Measurements from ENCODE around the gene LAMP1. TPM values are rescaled to one million over a fixed set of nuclear protein-coding genes. Genes with fewer than 3 reads are reported as not detected.

The LAMP1 gene
- total and polyA plus RNA-seq, 4 donors: 97.4 to 210 (median 167) TPM

DNA sequence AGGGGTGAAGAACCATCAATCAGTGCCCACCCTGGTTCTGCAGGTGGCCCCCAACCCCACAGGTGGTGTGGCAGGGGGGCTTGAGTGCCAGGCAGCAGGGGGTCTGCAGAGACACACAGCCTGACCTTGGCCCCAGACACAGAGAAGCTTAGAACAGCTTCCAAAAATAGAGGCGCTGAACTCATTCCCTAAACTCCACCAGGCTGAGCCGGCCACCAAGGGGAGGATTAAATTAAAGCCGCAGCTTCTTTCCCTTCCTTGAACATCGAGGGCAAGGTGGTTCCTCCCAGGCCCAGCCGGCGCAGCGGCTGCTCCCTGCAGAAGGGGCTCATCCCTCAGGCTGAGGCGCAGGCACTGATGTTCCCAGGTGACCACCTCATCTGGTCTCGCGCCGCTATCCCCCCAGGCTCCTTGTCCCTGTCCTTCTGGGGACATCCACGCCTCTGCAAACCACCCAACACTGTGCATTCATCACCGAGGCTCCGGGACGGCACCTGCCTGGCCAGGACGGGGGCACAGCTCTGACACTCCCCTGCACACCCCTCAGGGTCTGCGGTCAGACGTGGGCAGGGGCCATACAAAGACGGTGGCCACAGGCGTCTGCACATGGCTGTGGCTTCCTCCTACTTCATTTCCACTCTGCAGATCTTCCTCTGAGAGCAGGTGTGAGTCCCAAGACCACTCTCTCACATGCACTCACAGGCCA lies 30.9 kb downstream of the LAMP1 start:
- no peak overlapping the region for H3K27ac ChIP-seq (ENCODE audit: low read depth in 1 of 2, low read length in 2 of 2)
- intact Hi-C loops (cut with DNase I): no loop called here
- H3K9me3 ChIP-seq (ENCODE audit: control insufficient read depth, low read length): no peaks in the 10 kb centered on the region
- 73 to 74% methylated on average over 19 to 20 of the region's 20 CpGs for WGBS, 2 donors
- H3K4me1 ChIP-seq (ENCODE audit: control insufficient read depth in 1 of 2, insufficient read depth in 2 of 2, low read length in 2 of 2): no peaks in the 10 kb centered on the region
- DNase-seq: peak in 1 of 2 donors; percentile 36
- H3K27me3 ChIP-seq (ENCODE audit: control insufficient read depth in 1 of 2, insufficient read depth in 2 of 2, low read length in 1 of 2): no peaks in the 10 kb centered on the region
- ATAC-seq (ENCODE audit: low FRiP score): no peak
- H3K4me3 ChIP-seq (ENCODE audit: low read length in 2 of 2): no peak overlapping the region
- H3K36me3 ChIP-seq (ENCODE audit: control insufficient read depth in 1 of 2, insufficient read depth in 2 of 2, low read length in 1 of 2): no peaks in the 10 kb centered on the region

DNA sequence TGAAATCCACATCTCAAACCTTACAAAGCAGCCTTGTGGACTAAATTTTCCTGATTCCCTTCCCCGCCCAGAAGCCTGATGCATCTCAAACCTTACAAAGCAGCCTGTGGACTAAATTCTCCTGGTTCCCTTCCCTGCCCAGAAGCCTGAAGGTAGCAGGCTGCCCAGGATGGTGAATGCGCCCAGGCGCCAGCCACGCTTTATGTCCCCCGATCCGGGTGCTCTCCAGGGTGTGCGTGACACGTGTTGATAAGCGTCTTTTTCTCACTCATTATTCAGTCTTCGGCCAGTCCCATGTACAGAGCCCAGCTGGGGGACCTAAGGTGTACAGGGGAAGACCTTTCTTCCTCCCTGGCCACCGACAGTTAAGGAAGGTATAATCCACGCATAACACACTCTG lies 31.8 kb downstream of the LAMP1 start:
- DNase-seq (peak in 1 of 2 donors; percentile 17), ATAC-seq (ENCODE audit: low FRiP score) (no peak)
- no peaks in the 10 kb centered on the region for H3K36me3 ChIP-seq (ENCODE audit: control insufficient read depth in 1 of 2, insufficient read depth in 2 of 2, low read length in 1 of 2)
- H3K4me1 ChIP-seq (ENCODE audit: control insufficient read depth in 1 of 2, insufficient read depth in 2 of 2, low read length in 2 of 2): no peaks in the 10 kb centered on the region
- 89% methylated on average over 12 of the region's 12 CpGs for WGBS, 2 donors
- no peak overlapping the region for H3K4me3 ChIP-seq (ENCODE audit: low read length in 2 of 2)
- no peak overlapping the region for H3K27ac ChIP-seq (ENCODE audit: low read depth in 1 of 2, low read length in 2 of 2)
- no peaks in the 10 kb centered on the region for H3K27me3 ChIP-seq (ENCODE audit: control insufficient read depth in 1 of 2, insufficient read depth in 2 of 2, low read length in 1 of 2)
- intact Hi-C loops (cut with DNase I): no loop called here
- H3K9me3 ChIP-seq (ENCODE audit: control insufficient read depth, low read length): no peaks in the 10 kb centered on the region

DNA sequence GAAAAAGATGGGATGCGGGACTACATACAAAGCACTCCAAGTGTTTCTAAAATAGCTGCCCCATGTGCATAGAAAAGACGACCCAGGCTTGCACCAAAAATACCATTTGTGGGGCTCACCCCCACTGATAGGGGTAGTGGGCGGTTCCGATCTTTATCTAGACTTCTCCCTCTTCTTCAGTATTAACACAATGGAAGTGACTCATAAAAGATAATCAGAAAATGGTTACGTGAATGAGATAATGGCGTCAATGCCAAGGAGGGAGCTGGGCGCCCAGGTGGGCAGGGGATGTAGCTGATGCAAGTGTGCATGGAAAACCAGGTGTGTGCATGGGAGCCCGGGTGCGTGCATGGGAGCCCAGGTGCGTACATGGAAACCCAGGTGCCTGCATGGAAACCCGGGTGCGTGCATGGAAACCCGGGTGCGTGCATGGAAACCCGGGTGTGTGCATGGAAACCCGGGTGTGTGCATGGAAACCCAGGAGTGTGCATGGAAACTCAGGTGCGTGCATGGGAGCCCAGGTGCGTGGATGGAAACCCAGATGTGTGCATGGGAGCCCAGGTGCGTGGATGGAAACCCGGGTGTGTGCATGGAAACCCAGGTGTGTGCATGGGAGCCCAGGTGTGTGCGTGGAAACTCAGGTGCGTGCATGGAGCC lies 32.7 kb downstream of the LAMP1 start:
- no peak overlapping the region for H3K4me3 ChIP-seq (ENCODE audit: low read length in 2 of 2)
- H3K36me3 ChIP-seq (ENCODE audit: control insufficient read depth in 1 of 2, insufficient read depth in 2 of 2, low read length in 1 of 2): no peaks in the 10 kb centered on the region
- H3K4me1 ChIP-seq (ENCODE audit: control insufficient read depth in 1 of 2, insufficient read depth in 2 of 2, low read length in 2 of 2): no peaks in the 10 kb centered on the region
- no peaks in the 10 kb centered on the region for H3K27me3 ChIP-seq (ENCODE audit: control insufficient read depth in 1 of 2, insufficient read depth in 2 of 2, low read length in 1 of 2)
- DNase-seq (peak in 1 of 2 donors; percentile 5), ATAC-seq (ENCODE audit: low FRiP score) (no peak)
- no peaks in the 10 kb centered on the region for H3K9me3 ChIP-seq (ENCODE audit: control insufficient read depth, low read length)
- H3K27ac ChIP-seq (ENCODE audit: low read depth in 1 of 2, low read length in 2 of 2): no peak overlapping the region
- WGBS, 2 donors: 87 to 89% methylated on average over 22 of the region's 22 CpGs
- intact Hi-C loops (cut with DNase I): no loop called here

DNA sequence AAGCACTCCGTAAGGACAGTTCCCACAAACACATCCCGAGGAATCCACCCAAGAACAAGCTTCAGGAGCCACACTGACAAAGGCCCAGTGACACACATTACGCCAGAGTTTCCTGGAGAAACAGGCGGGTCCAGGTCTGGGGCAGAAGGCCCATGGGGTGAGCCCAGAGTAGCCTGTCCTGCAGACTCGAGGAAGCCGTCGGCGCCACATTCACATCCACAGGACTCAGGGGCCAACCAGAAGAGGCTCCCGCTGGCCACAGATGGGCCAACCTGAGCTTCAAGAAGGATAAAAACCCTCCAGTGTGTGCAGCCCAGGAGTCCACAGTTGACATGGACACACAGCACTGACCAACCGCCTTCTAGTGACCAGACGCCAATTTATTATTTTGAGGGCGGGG lies 35.6 kb downstream of the LAMP1 start:
- Histone ChIP-seq H3K27me3 (ENCODE audit: control insufficient read depth in 1 of 2, insufficient read depth in 2 of 2, low read length in 1 of 2) (no peaks in the 10 kb centered on the region), H3K4me3 (ENCODE audit: low read length in 2 of 2) (no peak overlapping the region), H3K9me3 (ENCODE audit: control insufficient read depth, low read length) (no peaks in the 10 kb centered on the region), H3K4me1 (ENCODE audit: control insufficient read depth in 1 of 2, insufficient read depth in 2 of 2, low read length in 2 of 2) (no peaks in the 10 kb centered on the region), H3K27ac (ENCODE audit: low read depth in 1 of 2, low read length in 2 of 2) (no peak overlapping the region), H3K36me3 (ENCODE audit: control insufficient read depth in 1 of 2, insufficient read depth in 2 of 2, low read length in 1 of 2) (no peaks in the 10 kb centered on the region)
- ATAC-seq (ENCODE audit: low FRiP score) (no peak), DNase-seq (peak in 1 of 2 donors; percentile 6)
- WGBS, 2 donors: 91 to 93% methylated on average over 12 of the region's 12 CpGs
- intact Hi-C loops (cut with DNase I): no loop called here

DNA sequence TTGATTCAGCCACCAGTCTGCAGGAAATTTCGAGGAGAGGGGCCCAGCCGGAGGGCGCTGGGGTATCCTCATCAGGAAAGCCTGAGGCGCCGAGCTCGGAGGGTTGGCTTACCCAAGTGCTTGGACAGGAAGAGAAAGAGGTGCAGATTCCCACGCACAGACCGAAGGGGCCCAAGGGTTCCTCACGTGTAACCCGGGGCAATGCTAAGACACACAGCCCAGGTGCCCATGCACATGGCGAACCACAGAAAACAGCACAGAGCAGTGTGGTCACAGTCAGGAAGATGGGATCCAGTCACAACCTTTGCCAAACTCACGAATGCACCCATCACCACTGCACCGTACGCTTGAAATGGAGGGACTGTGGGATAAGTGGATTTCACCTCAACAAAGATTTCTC lies 36.0 kb downstream of the LAMP1 start:
- intact Hi-C loops (cut with DNase I): no loop called here
- no peak for ATAC-seq (ENCODE audit: low FRiP score)
- H3K27me3 ChIP-seq (ENCODE audit: control insufficient read depth in 1 of 2, insufficient read depth in 2 of 2, low read length in 1 of 2): no peaks in the 10 kb centered on the region
- H3K27ac ChIP-seq (ENCODE audit: low read depth in 1 of 2, low read length in 2 of 2): no peak overlapping the region
- no peaks in the 10 kb centered on the region for H3K4me1 ChIP-seq (ENCODE audit: control insufficient read depth in 1 of 2, insufficient read depth in 2 of 2, low read length in 2 of 2)
- H3K9me3 ChIP-seq (ENCODE audit: control insufficient read depth, low read length): no peaks in the 10 kb centered on the region
- H3K4me3 ChIP-seq (ENCODE audit: low read length in 2 of 2): no peak overlapping the region
- 93 to 95% methylated on average over 14 of the region's 14 CpGs for WGBS, 2 donors
- peak; percentile 35 to 68 for DNase-seq
- no peaks in the 10 kb centered on the region for H3K36me3 ChIP-seq (ENCODE audit: control insufficient read depth in 1 of 2, insufficient read depth in 2 of 2, low read length in 1 of 2)

DNA sequence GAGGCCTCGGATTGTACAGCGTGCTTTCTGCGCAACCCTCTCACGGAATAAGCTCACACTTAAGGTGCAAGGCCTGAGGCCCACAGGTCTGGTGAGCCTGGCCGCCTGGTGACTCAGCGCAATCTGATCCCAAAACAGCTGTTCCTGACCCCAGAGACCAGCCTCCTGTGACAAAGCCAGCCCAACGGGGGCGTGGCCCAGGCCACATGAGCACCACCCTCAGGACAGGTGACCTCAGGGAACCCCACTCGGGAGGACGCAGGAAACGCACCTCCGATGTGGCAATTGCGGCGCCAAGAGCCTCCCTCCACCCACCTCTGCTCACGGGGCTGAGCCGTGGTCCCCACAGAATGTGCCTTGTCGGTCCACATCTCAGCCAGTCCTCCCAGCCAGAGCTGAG lies 40.5 kb downstream of the LAMP1 start:
- WGBS, 2 donors: 77 to 78% methylated on average over 17 of the region's 17 CpGs

DNA sequence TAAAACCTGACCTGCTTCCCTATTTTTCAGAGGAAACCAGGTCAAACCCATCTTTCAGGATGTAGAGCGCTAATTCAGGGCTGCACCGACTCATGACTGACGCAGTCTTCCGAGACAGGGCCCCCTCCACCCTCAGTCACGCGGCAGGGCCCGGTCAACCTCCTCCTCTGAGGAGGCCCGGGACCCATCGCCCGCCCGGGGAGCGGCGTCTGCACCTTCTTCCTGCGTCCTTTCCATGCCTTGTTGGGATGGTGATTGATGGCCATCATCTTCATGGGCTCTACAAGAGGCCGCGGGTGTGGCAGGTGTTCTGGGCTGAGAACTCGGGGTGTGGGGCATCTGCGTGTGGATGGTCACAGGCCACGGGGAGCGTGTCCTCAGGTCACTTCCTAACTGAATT lies 40.9 kb downstream of the LAMP1 start:
- Histone ChIP-seq H3K4me3 (ENCODE audit: low read length in 2 of 2) (no peak overlapping the region), H3K27me3 (ENCODE audit: control insufficient read depth in 1 of 2, insufficient read depth in 2 of 2, low read length in 1 of 2) (no peaks in the 10 kb centered on the region), H3K9me3 (ENCODE audit: control insufficient read depth, low read length) (no peaks in the 10 kb centered on the region), H3K4me1 (ENCODE audit: control insufficient read depth in 1 of 2, insufficient read depth in 2 of 2, low read length in 2 of 2) (no peaks in the 10 kb centered on the region), H3K36me3 (ENCODE audit: control insufficient read depth in 1 of 2, insufficient read depth in 2 of 2, low read length in 1 of 2) (no peaks in the 10 kb centered on the region), H3K27ac (ENCODE audit: low read depth in 1 of 2, low read length in 2 of 2) (no peak overlapping the region)
- DNase-seq (peak in 1 of 2 donors; percentile 69), ATAC-seq (ENCODE audit: low FRiP score) (no peak)
- intact Hi-C loops (cut with DNase I): no loop called here
- WGBS, 2 donors: 95 to 97% methylated on average over 20 of the region's 20 CpGs

More for the DNA sequence above, 40.5 kb downstream of the LAMP1 start:
- H3K27ac ChIP-seq (ENCODE audit: low read depth in 1 of 2, low read length in 2 of 2): no peak overlapping the region
- H3K36me3 ChIP-seq (ENCODE audit: control insufficient read depth in 1 of 2, insufficient read depth in 2 of 2, low read length in 1 of 2): no peaks in the 10 kb centered on the region
- H3K4me1 ChIP-seq (ENCODE audit: control insufficient read depth in 1 of 2, insufficient read depth in 2 of 2, low read length in 2 of 2): no peaks in the 10 kb centered on the region
- DNase-seq: peak in 1 of 2 donors; percentile 61
- H3K9me3 ChIP-seq (ENCODE audit: control insufficient read depth, low read length): no peaks in the 10 kb centered on the region
- no peaks in the 10 kb centered on the region for H3K27me3 ChIP-seq (ENCODE audit: control insufficient read depth in 1 of 2, insufficient read depth in 2 of 2, low read length in 1 of 2)
- H3K4me3 ChIP-seq (ENCODE audit: low read length in 2 of 2): no peak overlapping the region
- ATAC-seq (ENCODE audit: low FRiP score): no peak
- intact Hi-C loops (cut with DNase I): no loop called here

DNA sequence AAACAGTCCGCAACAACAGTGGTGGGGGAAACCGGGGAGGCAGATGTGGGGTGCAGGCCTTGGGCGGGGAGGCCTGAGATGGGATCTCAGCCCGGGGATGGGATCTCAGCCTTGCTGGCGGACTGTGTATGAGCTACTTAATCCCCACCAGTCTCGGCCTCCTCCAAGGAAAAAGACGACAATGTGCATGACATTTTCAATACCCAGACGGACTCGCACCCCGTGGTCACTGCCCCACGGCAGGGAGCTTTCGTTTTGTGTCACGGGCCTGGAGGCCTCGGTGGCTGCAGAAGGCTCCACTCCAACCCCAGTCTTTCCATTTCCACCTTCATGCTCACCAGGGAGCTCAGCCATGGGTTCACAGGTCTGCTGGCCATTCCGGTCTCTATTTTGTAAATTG lies 41.4 kb downstream of the LAMP1 start:
- no peaks in the 10 kb centered on the region for H3K36me3 ChIP-seq (ENCODE audit: control insufficient read depth in 1 of 2, insufficient read depth in 2 of 2, low read length in 1 of 2)
- H3K4me3 ChIP-seq (ENCODE audit: low read length in 2 of 2): no peak overlapping the region
- H3K27ac ChIP-seq (ENCODE audit: low read depth in 1 of 2, low read length in 2 of 2): no peak overlapping the region
- ATAC-seq (ENCODE audit: low FRiP score) (no peak), DNase-seq (peak in 1 of 2 donors; percentile 38)
- intact Hi-C loops (cut with DNase I): no loop called here
- no peaks in the 10 kb centered on the region for H3K9me3 ChIP-seq (ENCODE audit: control insufficient read depth, low read length)
- no peaks in the 10 kb centered on the region for H3K27me3 ChIP-seq (ENCODE audit: control insufficient read depth in 1 of 2, insufficient read depth in 2 of 2, low read length in 1 of 2)
- no peaks in the 10 kb centered on the region for H3K4me1 ChIP-seq (ENCODE audit: control insufficient read depth in 1 of 2, insufficient read depth in 2 of 2, low read length in 2 of 2)
- 89 to 92% methylated on average over 15 of the region's 15 CpGs for WGBS, 2 donors

Measured in aorta (tissue), 5 donors.